Fibroblast of lung (primary cell): ENCODE data around the gene TBC1D10B. TPM values are rescaled to one million over a fixed set of nuclear protein-coding genes. Genes with fewer than 3 reads are reported as not detected.

Experiments
- DNase-seq, 2 donors: peaks; one replicate each; pipeline versions ENCODE4 v3.0.0 to v3.0.0-alpha.2; 2010; ENCODE audit warnings: low read depth in 2 of 2
- H2AFZ ChIP-seq: 2 replicates; pipeline ENCODE4 v1.5.1; 2012; ENCODE audit warnings: low read length, control low read depth, inconsistent platforms
- H3K27ac ChIP-seq: 2 replicates; pipeline ENCODE4 v1.5.1; 2011; ENCODE audit warnings: low read length, control low read depth; ENCODE audit not compliant: insufficient read depth
- H3K27me3 ChIP-seq: 2 replicates; pipeline ENCODE4 v1.5.1; 2011; ENCODE audit warnings: mild to moderate bottlenecking, low read length; ENCODE audit not compliant: control insufficient read depth, insufficient read depth
- H3K36me3 ChIP-seq: 2 replicates; pipeline ENCODE4 v1.5.1; 2011; ENCODE audit warnings: low read length; ENCODE audit not compliant: control insufficient read depth, insufficient read depth
- H3K4me1 ChIP-seq: 2 replicates; pipeline ENCODE4 v1.5.1; 2011; ENCODE audit warnings: low read length; ENCODE audit not compliant: control insufficient read depth, insufficient read depth; ENCODE audit errors: extremely low read depth
- H3K4me2 ChIP-seq: 2 replicates; pipeline ENCODE4 v1.5.1; 2011; ENCODE audit warnings: low read length, control low read depth; ENCODE audit not compliant: insufficient read depth; ENCODE audit errors: extremely low read depth
- H3K4me3 ChIP-seq, 4 experiments: fragments of 200-600 bp in 1 of 4; sonication (generic) in 1 of 4; replicated peaks in 1 of 4; 2 replicates each; pipeline ENCODE4 v1.5.1; 2011 to 2016; ENCODE audit warnings: low read length in 4 of 4, low read depth in 3 of 4, mild to moderate bottlenecking in 3 of 4, control low read depth in 2 of 4, inconsistent platforms in 1 of 4, mixed read lengths in 1 of 4; ENCODE audit not compliant: insufficient read depth in 1 of 4; ENCODE audit errors: control extremely low read depth in 1 of 4
- H3K79me2 ChIP-seq: 2 replicates; pipeline ENCODE4 v1.5.1; 2012; ENCODE audit warnings: mild to moderate bottlenecking, low read length, inconsistent platforms; ENCODE audit not compliant: control insufficient read depth, insufficient read depth
- H3K9ac ChIP-seq: 2 replicates; pipeline ENCODE4 v1.5.1; 2011; ENCODE audit warnings: mild to moderate bottlenecking, low read length, control low read depth; ENCODE audit not compliant: insufficient read depth
- H3K9me3 ChIP-seq: 2 replicates; pipeline ENCODE4 v1.5.1; 2012; ENCODE audit warnings: low read depth, low read length; ENCODE audit not compliant: control insufficient read depth, insufficient read depth
- H4K20me1 ChIP-seq: 2 replicates; pipeline ENCODE4 v1.5.1; 2011; ENCODE audit warnings: low read length; ENCODE audit not compliant: control insufficient read depth, insufficient read depth; ENCODE audit errors: extremely low read depth
- EZH2 ChIP-seq: IDR thresholded peaks from 2 replicates; pipeline ENCODE4 v1.5.1; 2012; ENCODE audit warnings: low read length, control low read depth, mild to moderate bottlenecking; ENCODE audit errors: missing control alignments
- polyA plus RNA-seq, 2 donors: library from polyadenylated mRNA; depleted of rRNA in 1 of 2; stranded (reverse) in 1 of 2; unstranded in 1 of 2; fragments of >200 nt; gene quantifications; 2 replicates each; pipeline ENCODE4 v1.2.1, GENCODE V29; 2011 to 2012; ENCODE audit warnings: missing spikeins in 1 of 2
- total RNA-seq: library from RNA; depleted of rRNA; stranded (reverse); fragments of >200 nt; gene quantifications from 2 replicates; pipeline ENCODE4 v1.2.1, GENCODE V29; 2014
- TF ChIP-seq, protein P1 (sequence below), 2 donors: IDR thresholded peaks in 1 of 2; conservative IDR thresholded peaks in 1 of 2; 1 replicate in 1 of 2; 2 replicates in 1 of 2; pipeline ENCODE4 v1.5.1; 2011 to 2012; ENCODE audit warnings: low read length in 2 of 2, control low read depth in 1 of 2, inconsistent platforms in 1 of 2, low read depth in 1 of 2, mild to moderate bottlenecking in 1 of 2

Gene TBC1D10B
- total and polyA plus RNA-seq, 2 donors (not counting 1 experiment from before 2014, with no cell fraction given), result 14.8 to 29.6 TPM

DNA sequence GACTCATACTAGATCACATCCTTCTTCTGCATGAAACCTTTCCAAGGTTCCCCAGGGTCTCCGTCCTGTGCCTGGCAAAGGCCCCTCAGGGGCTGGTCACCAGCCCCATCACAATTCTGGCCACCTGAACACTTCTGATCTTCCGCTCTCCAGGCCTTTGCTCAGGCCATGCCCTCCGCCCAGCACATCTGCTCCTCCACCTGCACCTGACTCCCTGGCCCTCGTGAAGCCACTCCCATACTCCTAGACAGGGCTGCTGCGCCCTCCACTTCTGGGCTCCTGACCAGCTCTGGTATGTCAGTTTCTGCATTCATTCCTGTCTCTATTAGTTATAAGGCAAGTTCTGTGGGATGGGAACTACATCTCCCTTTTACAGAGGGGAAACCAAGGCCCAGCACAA is 2.4 kb upstream of the TBC1D10B start:
- Histone ChIP-seq H3K36me3 (no peaks in the 10 kb centered on the region), H4K20me1 (no peaks in the 10 kb centered on the region), H3K27me3 (no peaks in the 10 kb centered on the region), H3K4me3 (no peak overlapping the region), H3K4me1 (peaks cover 7% of the 10 kb centered on the region), H2AFZ (no peak overlapping the region), H3K27ac (no peak overlapping the region), H3K4me2 (no peak overlapping the region), H3K9ac (no peak overlapping the region), H3K9me3 (no peaks in the 10 kb centered on the region), H3K79me2 (peaks cover 22% of the 10 kb centered on the region)
- DNase-seq, result no peak
- TF ChIP-seq, protein P1, sequence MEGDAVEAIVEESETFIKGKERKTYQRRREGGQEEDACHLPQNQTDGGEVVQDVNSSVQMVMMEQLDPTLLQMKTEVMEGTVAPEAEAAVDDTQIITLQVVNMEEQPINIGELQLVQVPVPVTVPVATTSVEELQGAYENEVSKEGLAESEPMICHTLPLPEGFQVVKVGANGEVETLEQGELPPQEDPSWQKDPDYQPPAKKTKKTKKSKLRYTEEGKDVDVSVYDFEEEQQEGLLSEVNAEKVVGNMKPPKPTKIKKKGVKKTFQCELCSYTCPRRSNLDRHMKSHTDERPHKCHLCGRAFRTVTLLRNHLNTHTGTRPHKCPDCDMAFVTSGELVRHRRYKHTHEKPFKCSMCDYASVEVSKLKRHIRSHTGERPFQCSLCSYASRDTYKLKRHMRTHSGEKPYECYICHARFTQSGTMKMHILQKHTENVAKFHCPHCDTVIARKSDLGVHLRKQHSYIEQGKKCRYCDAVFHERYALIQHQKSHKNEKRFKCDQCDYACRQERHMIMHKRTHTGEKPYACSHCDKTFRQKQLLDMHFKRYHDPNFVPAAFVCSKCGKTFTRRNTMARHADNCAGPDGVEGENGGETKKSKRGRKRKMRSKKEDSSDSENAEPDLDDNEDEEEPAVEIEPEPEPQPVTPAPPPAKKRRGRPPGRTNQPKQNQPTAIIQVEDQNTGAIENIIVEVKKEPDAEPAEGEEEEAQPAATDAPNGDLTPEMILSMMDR (conservative IDR thresholded peaks at IDR 0.05 in 1 of 2, IDR thresholded peaks at IDR 0.05 in 1 of 2; ENCODE audit: low read depth in 1 of 2, low read length in 2 of 2), result no peak
- no peak for TF ChIP-seq EZH2

DNA sequence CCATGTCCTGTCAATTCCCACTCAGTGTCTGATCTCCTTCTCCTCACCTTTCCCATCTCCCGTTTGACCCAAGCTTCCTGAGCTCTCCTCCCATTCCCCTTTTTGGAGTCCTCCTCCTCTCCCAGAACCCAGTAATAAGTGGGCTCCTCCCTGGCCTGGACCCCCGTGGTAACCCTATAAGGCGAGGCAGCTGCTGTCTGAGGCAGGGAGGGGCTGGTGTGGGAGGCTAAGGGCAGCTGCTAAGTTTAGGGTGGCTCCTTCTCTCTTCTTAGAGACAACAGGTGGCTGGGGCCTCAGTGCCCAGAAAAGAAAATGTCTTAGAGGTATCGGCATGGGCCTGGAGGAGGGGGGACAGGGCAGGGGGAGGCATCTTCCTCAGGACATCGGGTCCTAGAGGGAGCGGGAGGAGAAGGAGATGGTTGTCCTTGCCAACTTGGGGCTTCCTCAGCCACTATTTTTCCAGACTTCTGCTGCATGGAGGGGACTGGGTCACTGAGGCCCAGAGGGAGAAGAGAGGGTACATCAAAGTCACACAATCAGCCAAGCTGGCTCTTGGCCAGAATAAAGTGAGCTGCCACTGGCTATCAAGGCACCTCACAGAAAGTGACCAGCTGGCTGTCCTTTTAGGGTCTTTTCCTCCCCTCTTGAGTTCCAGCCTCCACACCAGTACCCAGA is 1.9 kb upstream of the TBC1D10B start:
- no peak overlapping the region for H3K9ac ChIP-seq
- no peak for DNase-seq
- H3K27ac ChIP-seq, result no peak overlapping the region
- no peak for TF ChIP-seq EZH2
- TF ChIP-seq, protein P1 (conservative IDR thresholded peaks at IDR 0.05 in 1 of 2, IDR thresholded peaks at IDR 0.05 in 1 of 2; ENCODE audit: low read depth in 1 of 2, low read length in 2 of 2), result no peak
- H2AFZ ChIP-seq, result no peak overlapping the region
- H3K79me2 ChIP-seq, result peaks cover 28% of the 10 kb centered on the region
- H3K9me3 ChIP-seq, result no peaks in the 10 kb centered on the region
- H3K4me2 ChIP-seq, result no peak overlapping the region
- H3K4me3 ChIP-seq, result no peak overlapping the region
- no peaks in the 10 kb centered on the region for H3K36me3 ChIP-seq
- H3K4me1 ChIP-seq, result peaks cover 4% of the 10 kb centered on the region
- H4K20me1 ChIP-seq, result no peaks in the 10 kb centered on the region
- no peaks in the 10 kb centered on the region for H3K27me3 ChIP-seq

DNA sequence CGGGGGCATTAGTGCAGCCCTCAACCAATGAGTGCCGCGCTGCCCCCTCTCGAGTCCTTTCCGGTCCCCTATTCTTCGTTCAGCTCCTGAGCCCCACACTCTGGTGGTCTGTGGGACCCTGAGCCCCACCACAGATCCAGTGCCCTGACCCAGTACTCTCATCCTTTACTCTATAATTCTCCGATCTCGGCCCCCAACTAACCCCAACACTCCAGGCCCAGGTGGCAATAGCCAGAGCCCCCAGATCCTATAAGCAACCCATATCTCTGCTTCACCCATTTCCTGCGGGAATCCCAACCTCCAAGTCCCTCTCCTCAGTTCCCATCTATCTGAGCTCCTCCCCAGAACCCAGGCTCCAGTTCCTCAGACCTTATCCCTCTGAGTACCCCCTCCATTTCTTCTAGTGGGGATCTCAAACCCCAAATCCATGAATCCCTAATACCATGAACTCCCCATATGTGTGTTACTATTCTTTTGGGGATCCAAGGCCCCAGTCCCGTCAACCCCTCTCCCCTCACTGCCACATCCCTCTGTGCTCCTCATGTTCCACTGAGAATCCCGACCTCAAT is 1.0 kb upstream of the TBC1D10B start:
- peaks cover 36% of the 10 kb centered on the region for H3K79me2 ChIP-seq
- no peaks in the 10 kb centered on the region for H3K36me3 ChIP-seq
- peaks cover 4% of the 10 kb centered on the region for H3K4me1 ChIP-seq
- no peaks in the 10 kb centered on the region for H4K20me1 ChIP-seq
- H3K4me2 ChIP-seq, result peak overlapping the region; percentile 38
- H3K9me3 ChIP-seq, result no peaks in the 10 kb centered on the region
- TF ChIP-seq EZH2, result no peak
- peak overlapping the region; percentile 22 to 60 (median 40) for H3K4me3 ChIP-seq
- H3K27ac ChIP-seq, result peak overlapping the region; percentile 13
- H3K27me3 ChIP-seq, result no peaks in the 10 kb centered on the region
- no peak for DNase-seq
- H2AFZ ChIP-seq, result peak overlapping the region; percentile 32
- peak overlapping the region; percentile 0 for H3K9ac ChIP-seq
